HEK293 (cell line): ENCODE data around the gene FCGBP.

Experiments used
- ZNF10 ChIP-seq: fragments of 450-650 bp; formaldehyde crosslinking; IDR thresholded peaks from 2 replicates; pipeline ENCODE4 v1.5.1; 2017; ENCODE audit warnings: missing biosample characterization, missing genetic modification characterization
- TF ChIP-seq, protein P1 (sequence below): fragments of 450-650 bp; formaldehyde crosslinking; IDR thresholded peaks from 2 replicates; pipeline ENCODE4 v1.5.1; 2016; ENCODE audit warnings: missing biosample characterization, missing genetic modification characterization
- TF ChIP-seq, protein P2 (sequence below): fragments of 450-650 bp; formaldehyde crosslinking; IDR thresholded peaks from 2 replicates; pipeline ENCODE4 v1.5.1; 2016; ENCODE audit warnings: missing biosample characterization, missing genetic modification characterization
- TF ChIP-seq, protein P3 (sequence below): fragments of 450-650 bp; formaldehyde crosslinking; IDR thresholded peaks from 2 replicates; pipeline ENCODE4 v1.5.1; 2016; ENCODE audit warnings: missing biosample characterization, missing genetic modification characterization

DNA sequence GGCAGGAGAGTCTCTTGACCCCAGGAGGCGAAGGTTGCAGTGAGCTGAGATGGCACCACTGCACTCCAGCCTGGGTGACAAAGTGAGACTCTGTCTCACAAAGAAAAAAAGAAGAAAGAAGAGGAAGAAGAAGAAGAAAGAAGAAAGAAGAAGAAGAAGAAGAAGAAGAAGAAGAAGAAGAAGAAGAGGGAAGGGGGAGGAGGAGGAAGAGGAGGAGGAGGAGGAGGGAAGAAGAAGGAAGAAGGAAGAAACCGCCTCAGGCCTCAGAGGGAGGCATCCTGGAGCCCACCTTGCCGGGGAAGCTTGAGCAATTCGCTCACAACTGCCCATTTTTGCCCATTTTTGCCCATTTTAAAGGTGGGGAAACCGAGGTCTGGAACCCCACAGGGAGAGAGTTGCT, 9.5 kb downstream of the FCGBP start:
- no peak for TF ChIP-seq ZNF10
- TF ChIP-seq, protein P1, sequence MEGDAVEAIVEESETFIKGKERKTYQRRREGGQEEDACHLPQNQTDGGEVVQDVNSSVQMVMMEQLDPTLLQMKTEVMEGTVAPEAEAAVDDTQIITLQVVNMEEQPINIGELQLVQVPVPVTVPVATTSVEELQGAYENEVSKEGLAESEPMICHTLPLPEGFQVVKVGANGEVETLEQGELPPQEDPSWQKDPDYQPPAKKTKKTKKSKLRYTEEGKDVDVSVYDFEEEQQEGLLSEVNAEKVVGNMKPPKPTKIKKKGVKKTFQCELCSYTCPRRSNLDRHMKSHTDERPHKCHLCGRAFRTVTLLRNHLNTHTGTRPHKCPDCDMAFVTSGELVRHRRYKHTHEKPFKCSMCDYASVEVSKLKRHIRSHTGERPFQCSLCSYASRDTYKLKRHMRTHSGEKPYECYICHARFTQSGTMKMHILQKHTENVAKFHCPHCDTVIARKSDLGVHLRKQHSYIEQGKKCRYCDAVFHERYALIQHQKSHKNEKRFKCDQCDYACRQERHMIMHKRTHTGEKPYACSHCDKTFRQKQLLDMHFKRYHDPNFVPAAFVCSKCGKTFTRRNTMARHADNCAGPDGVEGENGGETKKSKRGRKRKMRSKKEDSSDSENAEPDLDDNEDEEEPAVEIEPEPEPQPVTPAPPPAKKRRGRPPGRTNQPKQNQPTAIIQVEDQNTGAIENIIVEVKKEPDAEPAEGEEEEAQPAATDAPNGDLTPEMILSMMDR (tag by site-specific recombination), result no peak
- TF ChIP-seq, protein P2, sequence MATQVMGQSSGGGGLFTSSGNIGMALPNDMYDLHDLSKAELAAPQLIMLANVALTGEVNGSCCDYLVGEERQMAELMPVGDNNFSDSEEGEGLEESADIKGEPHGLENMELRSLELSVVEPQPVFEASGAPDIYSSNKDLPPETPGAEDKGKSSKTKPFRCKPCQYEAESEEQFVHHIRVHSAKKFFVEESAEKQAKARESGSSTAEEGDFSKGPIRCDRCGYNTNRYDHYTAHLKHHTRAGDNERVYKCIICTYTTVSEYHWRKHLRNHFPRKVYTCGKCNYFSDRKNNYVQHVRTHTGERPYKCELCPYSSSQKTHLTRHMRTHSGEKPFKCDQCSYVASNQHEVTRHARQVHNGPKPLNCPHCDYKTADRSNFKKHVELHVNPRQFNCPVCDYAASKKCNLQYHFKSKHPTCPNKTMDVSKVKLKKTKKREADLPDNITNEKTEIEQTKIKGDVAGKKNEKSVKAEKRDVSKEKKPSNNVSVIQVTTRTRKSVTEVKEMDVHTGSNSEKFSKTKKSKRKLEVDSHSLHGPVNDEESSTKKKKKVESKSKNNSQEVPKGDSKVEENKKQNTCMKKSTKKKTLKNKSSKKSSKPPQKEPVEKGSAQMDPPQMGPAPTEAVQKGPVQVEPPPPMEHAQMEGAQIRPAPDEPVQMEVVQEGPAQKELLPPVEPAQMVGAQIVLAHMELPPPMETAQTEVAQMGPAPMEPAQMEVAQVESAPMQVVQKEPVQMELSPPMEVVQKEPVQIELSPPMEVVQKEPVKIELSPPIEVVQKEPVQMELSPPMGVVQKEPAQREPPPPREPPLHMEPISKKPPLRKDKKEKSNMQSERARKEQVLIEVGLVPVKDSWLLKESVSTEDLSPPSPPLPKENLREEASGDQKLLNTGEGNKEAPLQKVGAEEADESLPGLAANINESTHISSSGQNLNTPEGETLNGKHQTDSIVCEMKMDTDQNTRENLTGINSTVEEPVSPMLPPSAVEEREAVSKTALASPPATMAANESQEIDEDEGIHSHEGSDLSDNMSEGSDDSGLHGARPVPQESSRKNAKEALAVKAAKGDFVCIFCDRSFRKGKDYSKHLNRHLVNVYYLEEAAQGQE (tag by site-specific recombination), result no peak
- TF ChIP-seq, protein P3, sequence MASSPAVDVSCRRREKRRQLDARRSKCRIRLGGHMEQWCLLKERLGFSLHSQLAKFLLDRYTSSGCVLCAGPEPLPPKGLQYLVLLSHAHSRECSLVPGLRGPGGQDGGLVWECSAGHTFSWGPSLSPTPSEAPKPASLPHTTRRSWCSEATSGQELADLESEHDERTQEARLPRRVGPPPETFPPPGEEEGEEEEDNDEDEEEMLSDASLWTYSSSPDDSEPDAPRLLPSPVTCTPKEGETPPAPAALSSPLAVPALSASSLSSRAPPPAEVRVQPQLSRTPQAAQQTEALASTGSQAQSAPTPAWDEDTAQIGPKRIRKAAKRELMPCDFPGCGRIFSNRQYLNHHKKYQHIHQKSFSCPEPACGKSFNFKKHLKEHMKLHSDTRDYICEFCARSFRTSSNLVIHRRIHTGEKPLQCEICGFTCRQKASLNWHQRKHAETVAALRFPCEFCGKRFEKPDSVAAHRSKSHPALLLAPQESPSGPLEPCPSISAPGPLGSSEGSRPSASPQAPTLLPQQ, result no peak
